Stimulated activated memory B cell treated with anti-CD40 and anti-IgM and Interleukin-4, amounts not matched to agents 10 μg/mL and 1 μg/mL and 100 μg/mL, for 72 hours (primary cell): ENCODE measurements around the gene NDUFS6.
"Not testable (repeated sequence)": the region's sequence is repeated elsewhere in the genome, so short reads cannot be mapped to it uniquely, and the experiment has no call there.

Experiments used
- ATAC-seq: fragments of 150-1000 bp; cut with Tn5 transposase; 2 replicates; pipeline ENCODE4 v1.10.0; 2021
- H3K27ac Mint-ChIP-seq: one replicate; pipeline ENCODE4 v1.8.0; 2022; ENCODE audit warnings: mild to moderate bottlenecking, mixed read lengths
- H3K27me3 Mint-ChIP-seq: one replicate; pipeline ENCODE4 v1.8.0; 2022; ENCODE audit warnings: mixed read lengths
- H3K36me3 Mint-ChIP-seq: one replicate; pipeline ENCODE4 v1.8.0; 2022; ENCODE audit warnings: mixed read lengths
- H3K4me1 Mint-ChIP-seq: one replicate; pipeline ENCODE4 v1.8.0; 2022; ENCODE audit warnings: mixed read lengths
- H3K4me3 Mint-ChIP-seq: one replicate; pipeline ENCODE4 v1.8.0; 2022; ENCODE audit warnings: mild to moderate bottlenecking, moderate library complexity, mixed read lengths
- H3K9me3 Mint-ChIP-seq: one replicate; pipeline ENCODE4 v1.8.0; 2022; ENCODE audit warnings: mixed read lengths

NDUFS6 gene

DNA sequence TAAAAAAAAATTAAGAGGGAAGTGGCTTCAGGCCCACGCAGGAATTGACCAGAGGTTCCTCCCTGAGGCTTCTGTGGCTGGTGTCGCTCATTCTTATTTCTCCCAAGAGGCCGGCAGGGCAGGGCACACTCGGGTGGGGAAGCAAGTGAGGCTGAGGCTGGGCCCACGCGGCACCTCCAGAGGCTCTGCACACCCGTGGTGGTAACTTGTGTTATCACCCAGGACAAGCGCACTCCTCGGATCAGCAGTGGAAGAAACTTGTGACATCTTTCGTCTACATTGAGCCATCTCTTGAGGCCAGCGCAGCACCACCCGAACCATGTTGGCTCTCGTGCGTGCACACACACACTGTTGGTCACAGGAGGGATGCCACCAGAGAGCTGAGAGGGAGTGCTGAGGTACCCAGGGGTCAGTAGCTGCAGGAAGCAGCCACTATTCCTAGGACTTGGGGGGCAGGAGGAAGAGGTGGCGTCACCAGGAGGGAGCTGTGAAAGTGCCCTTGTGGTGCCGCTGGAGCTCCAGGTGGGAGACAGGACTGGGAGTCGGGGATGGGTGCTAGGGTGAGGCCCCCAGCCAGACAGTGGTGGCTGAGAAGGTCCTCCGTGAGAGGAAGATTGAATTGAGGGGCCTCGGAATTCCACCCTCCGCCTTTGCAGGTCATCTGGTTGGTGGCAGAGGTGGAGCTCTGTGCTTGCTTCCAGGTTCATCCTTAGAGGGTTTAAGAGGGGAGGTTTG, 6.4 kb downstream of the NDUFS6 start:
- no peak for ATAC-seq
- H3K27ac Mint-ChIP-seq: no peak overlapping the region
- no peak overlapping the region for H3K4me3 Mint-ChIP-seq
- H3K27me3 Mint-ChIP-seq: no peaks in the 10 kb centered on the region
- peaks cover 68% of the 10 kb centered on the region for H3K36me3 Mint-ChIP-seq
- peaks cover 39% of the 10 kb centered on the region for H3K4me1 Mint-ChIP-seq
- no peaks in the 10 kb centered on the region for H3K9me3 Mint-ChIP-seq

DNA sequence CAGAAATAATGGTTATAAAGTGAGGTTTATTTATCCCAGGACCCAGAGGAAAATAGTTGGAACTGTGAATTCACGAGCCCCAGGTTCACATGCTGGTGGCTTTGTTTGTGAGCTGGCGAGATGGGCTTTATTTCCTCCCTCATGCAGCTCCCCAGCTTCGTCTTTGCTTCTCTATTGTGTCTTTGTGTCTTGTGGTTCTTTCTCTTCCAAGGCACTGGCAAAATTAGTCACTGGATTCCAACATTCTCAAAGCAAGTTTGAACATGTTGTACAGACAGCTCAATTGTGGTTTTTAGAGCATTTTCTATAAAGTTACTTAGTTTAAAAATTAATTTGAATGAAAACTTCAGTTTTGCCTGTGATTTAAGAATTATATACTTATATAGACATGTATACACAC, 7.2 kb downstream of the NDUFS6 start:
- peaks cover 31% of the 10 kb centered on the region for H3K4me1 Mint-ChIP-seq
- no peak for ATAC-seq
- H3K27me3 Mint-ChIP-seq: no peaks in the 10 kb centered on the region
- H3K4me3 Mint-ChIP-seq: no peak overlapping the region
- H3K36me3 Mint-ChIP-seq: peaks cover 62% of the 10 kb centered on the region
- no peak overlapping the region for H3K27ac Mint-ChIP-seq
- H3K9me3 Mint-ChIP-seq: no peaks in the 10 kb centered on the region

DNA sequence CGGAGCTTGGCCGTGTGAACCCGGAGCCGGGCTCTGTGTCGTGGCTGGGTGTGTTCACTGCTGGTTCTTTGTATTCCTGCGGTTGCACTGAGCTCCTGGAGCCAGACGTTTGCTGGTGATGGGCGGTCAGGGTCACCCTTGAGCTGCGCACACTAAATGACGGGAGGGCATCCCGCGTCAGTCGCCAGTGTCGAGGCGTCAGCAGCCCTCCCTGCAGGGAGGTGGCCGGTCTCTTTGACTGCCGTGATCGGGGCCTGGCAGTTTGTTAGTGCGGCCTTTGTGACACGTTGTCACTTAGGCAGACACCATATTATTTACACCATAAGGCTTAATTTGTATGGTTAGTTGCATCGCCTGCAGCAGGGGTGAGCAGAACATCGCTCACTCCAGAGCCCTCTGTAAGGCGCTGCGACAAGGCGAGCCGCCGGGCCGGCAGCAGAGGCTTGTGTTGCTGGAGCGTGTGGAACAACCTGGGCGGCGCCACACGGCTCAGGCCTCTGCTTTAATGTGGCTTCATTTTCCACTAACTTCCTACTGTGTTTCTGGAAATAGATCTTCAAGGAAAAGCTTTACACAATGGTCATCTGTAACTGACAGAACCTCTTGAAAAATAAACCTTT, 8.3 kb downstream of the NDUFS6 start:
- Mint-ChIP-seq H3K4me3 (no peak overlapping the region), H3K27me3 (no peaks in the 10 kb centered on the region), H3K4me1 (peaks cover 21% of the 10 kb centered on the region), H3K9me3 (no peaks in the 10 kb centered on the region), H3K36me3 (peaks cover 63% of the 10 kb centered on the region), H3K27ac (no peak overlapping the region)
- ATAC-seq: no peak

DNA sequence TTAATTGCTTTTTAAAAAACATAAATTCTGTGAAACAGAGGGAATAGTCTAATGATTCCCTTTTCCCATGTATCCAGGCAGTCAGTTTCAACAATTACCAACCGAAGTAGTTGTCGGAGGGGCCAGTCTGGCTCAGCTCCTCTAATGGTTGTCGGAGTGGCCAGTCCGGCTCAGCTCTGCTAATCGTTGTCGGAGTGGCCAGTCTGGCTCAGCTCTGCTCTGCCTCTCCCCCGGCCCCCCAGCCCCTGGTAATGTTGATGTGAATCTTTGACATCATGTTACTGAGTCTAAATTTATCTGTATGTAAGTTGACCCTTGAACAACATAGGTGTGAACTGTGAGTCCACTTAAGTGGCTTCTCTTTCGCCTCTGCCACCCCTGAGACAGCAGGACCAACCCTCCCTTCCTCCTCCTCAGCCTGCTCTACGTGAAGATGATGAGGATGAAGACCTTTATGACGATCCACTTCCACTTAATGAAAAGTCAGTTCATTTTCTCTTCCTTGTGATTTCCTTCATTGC, 9.4 kb downstream of the NDUFS6 start:
- Mint-ChIP-seq H3K4me1 (peaks cover 21% of the 10 kb centered on the region), H3K27me3 (no peaks in the 10 kb centered on the region), H3K36me3 (peaks cover 70% of the 10 kb centered on the region), H3K4me3 (no peak overlapping the region), H3K27ac (no peak overlapping the region), H3K9me3 (no peaks in the 10 kb centered on the region)
- ATAC-seq: no peak

DNA sequence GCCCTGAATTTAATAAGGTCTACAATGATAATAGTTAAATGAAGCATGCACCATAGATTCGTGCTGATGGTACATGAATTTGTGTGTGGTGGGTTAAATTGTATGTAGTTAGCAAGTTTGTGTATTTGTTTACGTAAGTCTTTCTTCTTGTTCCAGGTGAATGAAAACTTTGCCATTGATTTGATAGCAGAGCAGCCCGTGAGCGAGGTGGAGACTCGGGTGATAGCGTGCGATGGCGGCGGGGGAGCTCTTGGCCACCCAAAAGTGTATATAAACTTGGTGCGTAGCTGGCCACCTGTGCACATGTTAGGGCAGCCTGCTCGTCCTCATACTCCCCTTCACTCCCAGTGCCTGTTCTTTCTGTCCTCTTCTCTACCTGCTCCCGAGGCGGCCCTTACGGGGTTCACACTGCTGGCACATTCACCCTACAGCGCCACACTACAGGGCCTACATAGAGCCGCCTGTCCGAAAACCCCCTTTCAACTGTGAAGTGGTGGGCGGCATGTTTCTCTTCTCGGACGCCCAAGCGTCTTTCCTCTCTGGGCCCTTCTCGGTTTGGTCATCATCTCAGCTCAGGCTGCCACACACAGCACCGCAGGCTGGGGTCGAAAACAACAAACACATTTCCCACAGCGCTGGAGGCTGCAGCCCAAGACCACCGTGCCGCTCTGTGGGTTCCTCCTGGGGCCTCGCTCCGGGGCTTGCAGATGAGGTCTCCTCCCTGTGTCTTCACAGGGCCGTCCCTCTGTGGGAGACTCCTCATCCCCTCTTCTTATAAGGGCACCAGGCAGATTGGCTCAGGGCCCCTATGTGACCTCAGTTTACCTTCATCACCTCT, 13.2 kb downstream of the NDUFS6 start:
- no peak for ATAC-seq
- no peaks in the 10 kb centered on the region for H3K27me3 Mint-ChIP-seq
- peaks cover 15% of the 10 kb centered on the region for H3K4me1 Mint-ChIP-seq
- no peak overlapping the region for H3K27ac Mint-ChIP-seq
- H3K36me3 Mint-ChIP-seq: peaks cover 80% of the 10 kb centered on the region
- H3K9me3 Mint-ChIP-seq: no peaks in the 10 kb centered on the region
- H3K4me3 Mint-ChIP-seq: no peak overlapping the region

DNA sequence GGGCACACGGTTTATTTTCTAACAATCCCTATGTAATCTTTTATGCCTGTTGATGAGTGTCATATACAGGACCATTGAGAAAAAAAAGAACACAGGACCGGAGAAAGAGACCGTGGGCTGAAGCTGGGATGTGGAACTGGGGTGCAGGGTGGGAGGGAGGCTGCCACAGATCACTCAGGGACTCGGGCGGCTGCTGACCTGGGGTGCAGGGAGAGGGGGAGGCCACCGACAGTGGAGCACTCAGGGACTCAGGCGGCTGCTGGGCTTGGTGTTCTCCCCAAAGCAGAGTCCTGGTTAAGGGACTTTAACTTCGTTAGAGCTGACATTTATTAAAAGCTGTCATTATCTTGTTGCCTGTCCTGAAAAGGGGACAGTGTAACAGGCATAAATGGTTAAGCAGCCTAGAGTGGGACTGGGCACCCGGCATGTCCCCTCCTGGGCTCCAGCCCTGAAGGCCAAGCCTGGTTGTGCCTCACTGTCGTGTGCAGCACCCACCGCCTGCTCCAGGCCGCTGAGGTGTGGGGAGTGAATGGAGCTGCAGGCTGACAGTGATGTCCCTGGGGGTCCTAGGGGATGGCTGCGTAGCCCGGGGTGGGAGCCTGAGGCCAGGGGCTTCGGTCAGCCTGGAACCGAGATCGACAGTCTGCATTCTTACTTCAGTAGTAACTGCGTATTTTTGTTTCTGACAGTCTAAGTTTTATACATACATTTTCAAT, 14.0 kb downstream of the NDUFS6 start:
- H3K27me3 Mint-ChIP-seq: no peaks in the 10 kb centered on the region
- no peak for ATAC-seq
- H3K4me1 Mint-ChIP-seq: peaks cover 19% of the 10 kb centered on the region
- H3K27ac Mint-ChIP-seq: no peak overlapping the region
- no peaks in the 10 kb centered on the region for H3K9me3 Mint-ChIP-seq
- peaks cover 78% of the 10 kb centered on the region for H3K36me3 Mint-ChIP-seq
- H3K4me3 Mint-ChIP-seq: no peak overlapping the region

DNA sequence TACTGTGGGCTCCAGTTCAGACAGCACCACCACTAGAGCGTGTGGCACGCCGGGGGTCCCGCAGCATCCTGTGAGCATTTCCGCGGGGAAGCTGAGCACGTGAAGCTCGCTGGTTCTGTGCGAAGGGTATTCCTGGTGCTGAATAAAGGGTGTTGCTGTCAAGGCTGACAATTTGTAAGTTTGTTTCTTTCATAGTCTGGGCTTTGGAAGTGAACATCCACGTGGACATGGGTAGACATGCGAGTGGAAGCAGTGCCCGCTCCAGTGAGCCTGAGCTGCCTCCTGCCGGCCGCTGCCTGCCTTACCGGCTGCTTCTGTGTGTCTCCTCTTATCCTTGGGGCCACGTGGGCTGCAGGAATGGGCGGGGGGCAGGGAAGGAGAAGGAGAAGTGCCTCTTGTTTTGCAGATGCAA, 14.7 kb downstream of the NDUFS6 start:
- Mint-ChIP-seq H3K36me3 (peaks cover 85% of the 10 kb centered on the region), H3K27ac (no peak overlapping the region), H3K9me3 (no peaks in the 10 kb centered on the region), H3K27me3 (no peaks in the 10 kb centered on the region), H3K4me3 (no peak overlapping the region), H3K4me1 (peaks cover 19% of the 10 kb centered on the region)
- ATAC-seq: no peak

DNA sequence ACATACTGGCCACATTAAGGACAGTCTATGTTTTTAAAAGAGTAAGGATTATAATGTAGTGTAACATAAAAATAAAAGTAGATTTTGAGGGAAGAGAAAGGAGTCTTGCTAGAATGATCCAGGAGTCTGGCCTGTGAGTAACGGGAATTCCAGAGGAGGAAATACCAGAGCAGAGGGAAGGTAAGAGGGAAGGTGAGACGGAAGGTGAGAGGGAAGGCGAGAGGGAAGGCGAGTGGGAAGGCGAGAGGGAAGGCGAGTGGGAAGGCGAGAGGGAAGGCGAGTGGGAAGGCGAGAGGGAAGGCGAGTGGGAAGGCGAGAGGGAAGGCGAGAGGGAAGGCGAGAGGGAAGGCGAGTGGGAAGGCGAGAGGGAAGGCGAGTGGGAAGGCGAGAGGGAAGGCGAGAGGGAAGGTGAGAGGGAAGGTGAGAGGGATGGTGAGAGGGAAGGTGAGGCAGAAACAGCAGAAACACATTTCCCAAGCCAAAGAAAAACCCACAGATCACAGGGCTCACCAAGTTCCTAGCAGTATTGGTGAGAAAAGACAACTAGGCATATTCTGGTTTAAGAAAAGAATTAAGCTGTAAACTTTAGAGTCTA, 15.4 kb downstream of the NDUFS6 start:
- not testable (repeated sequence) for H3K27me3 Mint-ChIP-seq, ATAC-seq, H3K4me3 Mint-ChIP-seq, H3K27ac Mint-ChIP-seq, H3K9me3 Mint-ChIP-seq
- Mint-ChIP-seq H3K4me1 (peaks cover 18% of the 10 kb centered on the region), H3K36me3 (peaks cover 88% of the 10 kb centered on the region)

DNA sequence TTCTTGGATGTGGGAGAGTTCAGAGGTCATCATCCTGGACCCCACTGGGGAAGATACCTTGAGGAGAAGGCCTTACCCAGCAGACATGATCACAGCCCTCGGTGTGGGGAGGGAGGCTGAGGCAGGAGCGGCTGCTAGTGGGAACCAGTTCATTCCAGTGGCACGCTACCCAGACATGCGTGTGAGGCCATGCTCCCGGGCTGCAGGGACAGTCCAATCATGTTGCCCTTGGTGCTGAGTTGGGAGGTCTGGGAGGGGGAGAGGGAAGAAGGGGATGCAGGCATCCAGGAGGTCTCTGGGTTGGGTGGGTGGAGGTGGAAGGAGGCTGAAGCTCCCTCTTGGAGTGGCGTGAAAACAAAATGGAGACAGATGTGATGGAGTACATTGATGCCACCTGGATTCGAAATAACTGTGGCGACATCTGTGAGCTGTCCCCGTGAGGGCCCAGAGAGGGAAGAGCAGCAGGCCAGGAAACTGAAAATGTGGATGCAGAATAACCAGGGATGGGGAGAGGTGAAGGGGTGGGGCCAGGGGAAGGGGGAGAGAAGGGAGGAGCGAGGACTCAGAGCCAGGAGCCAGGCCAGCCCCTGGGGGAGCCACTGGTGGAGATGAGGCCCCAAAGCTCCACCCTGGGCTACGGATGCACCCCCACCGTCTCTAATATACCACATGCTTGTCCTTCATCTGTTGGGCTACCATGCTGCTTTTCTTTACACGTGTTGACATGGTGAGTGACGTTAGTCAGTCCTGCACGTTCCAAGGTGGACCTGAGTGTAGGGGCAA, 16.2 kb downstream of the NDUFS6 start:
- peaks cover 14% of the 10 kb centered on the region for H3K4me1 Mint-ChIP-seq
- H3K4me3 Mint-ChIP-seq: no peak overlapping the region
- no peak overlapping the region for H3K27ac Mint-ChIP-seq
- H3K36me3 Mint-ChIP-seq: peaks cover 89% of the 10 kb centered on the region
- no peak for ATAC-seq
- peaks cover 6% of the 10 kb centered on the region for H3K9me3 Mint-ChIP-seq
- H3K27me3 Mint-ChIP-seq: no peaks in the 10 kb centered on the region

DNA sequence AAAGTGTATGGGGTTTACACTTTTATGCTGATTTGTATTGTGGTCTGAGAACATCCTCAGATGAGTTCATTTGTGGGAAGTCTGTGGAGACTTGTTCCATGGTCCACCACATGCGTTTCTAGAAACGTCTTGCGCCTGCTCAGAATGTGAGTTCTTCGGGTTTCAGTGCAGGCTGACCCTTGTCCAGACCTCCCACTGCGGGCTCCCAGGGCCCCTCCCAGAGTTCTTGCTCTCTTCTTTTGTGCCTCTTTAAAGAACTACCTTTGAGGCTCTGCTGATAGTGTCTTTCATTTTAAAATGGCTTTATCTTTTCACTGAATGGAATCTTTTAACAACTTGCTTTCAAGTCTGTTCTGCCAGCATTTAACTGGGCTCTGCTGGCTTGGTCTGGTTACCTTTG, 17.6 kb downstream of the NDUFS6 start:
- Mint-ChIP-seq H3K9me3 (peaks cover 6% of the 10 kb centered on the region), H3K4me3 (no peak overlapping the region), H3K27ac (peak overlapping the region; percentile 31), H3K4me1 (peaks cover 14% of the 10 kb centered on the region), H3K36me3 (peaks cover 90% of the 10 kb centered on the region), H3K27me3 (no peaks in the 10 kb centered on the region)
- no peak for ATAC-seq

DNA sequence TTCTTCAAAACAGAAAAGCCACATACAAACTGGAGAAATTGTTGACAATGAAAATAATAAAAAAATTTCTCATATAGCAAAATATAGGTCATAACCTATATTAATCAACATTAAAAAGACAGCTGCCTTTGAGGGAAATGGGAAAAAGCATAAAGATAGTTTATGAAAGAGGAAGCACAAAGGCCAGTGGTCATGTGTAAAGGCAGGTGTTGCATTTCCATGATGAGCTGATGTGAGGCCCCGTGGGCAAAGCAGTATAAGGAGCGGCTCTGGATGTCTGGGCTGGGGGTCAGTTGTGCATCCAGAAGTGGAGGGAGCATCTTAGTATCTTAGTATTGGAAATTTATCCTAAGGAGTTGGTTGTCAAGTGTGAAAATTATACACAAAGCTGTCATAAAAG, 18.3 kb downstream of the NDUFS6 start:
- Mint-ChIP-seq H3K4me1 (peaks cover 14% of the 10 kb centered on the region), H3K27ac (peak overlapping the region; percentile 31), H3K9me3 (peaks cover 6% of the 10 kb centered on the region), H3K27me3 (no peaks in the 10 kb centered on the region), H3K4me3 (no peak overlapping the region), H3K36me3 (peaks cover 89% of the 10 kb centered on the region)
- peak; percentile 48 for ATAC-seq

DNA sequence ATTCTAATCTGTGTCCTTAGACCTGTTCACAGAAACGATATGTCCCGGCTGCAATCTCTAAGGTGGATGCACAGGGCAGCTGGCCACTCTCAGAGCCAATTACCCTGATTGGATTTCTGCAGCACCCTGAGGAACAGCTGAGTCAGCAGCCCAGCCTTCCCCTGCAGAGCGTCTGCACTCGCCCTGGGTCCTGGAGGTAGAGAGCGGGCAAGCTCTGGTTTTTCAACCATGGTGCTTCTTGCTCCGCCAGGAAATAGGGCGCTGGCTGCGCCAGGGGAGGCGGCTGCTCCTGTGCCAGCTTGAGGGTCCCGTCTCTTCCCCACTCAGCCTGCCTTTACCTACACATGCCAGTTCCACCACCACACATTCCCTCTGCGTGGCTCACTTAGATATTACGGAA, 19.2 kb downstream of the NDUFS6 start:
- peaks cover 6% of the 10 kb centered on the region for H3K9me3 Mint-ChIP-seq
- H3K4me3 Mint-ChIP-seq: no peak overlapping the region
- no peak for ATAC-seq
- H3K4me1 Mint-ChIP-seq: peaks cover 14% of the 10 kb centered on the region
- peaks cover 80% of the 10 kb centered on the region for H3K36me3 Mint-ChIP-seq
- no peaks in the 10 kb centered on the region for H3K27me3 Mint-ChIP-seq
- no peak overlapping the region for H3K27ac Mint-ChIP-seq

DNA sequence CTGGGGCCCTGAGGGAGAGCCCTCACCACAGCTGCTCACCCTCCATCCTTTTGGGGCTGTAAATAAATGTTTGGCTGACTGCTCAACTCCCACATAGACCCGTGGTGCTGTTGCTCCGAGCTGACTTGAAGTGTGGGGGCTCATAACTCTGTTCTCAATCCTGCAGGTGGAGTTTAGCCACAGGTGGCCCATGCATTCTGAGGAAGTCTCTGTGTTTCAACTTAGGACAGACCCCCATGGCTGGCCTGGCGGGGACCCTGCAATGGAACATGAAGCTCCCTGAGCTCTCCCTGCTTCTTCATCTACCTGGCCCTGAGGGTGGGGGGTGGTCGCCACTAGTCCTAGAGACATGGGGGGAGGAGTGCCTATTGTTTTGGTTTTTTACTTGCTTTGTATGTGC, 19.7 kb downstream of the NDUFS6 start:
- peaks cover 14% of the 10 kb centered on the region for H3K4me1 Mint-ChIP-seq
- H3K27me3 Mint-ChIP-seq: no peaks in the 10 kb centered on the region
- peaks cover 74% of the 10 kb centered on the region for H3K36me3 Mint-ChIP-seq
- no peak overlapping the region for H3K27ac Mint-ChIP-seq
- H3K9me3 Mint-ChIP-seq: peaks cover 6% of the 10 kb centered on the region
- no peak overlapping the region for H3K4me3 Mint-ChIP-seq
- ATAC-seq: no peak

DNA sequence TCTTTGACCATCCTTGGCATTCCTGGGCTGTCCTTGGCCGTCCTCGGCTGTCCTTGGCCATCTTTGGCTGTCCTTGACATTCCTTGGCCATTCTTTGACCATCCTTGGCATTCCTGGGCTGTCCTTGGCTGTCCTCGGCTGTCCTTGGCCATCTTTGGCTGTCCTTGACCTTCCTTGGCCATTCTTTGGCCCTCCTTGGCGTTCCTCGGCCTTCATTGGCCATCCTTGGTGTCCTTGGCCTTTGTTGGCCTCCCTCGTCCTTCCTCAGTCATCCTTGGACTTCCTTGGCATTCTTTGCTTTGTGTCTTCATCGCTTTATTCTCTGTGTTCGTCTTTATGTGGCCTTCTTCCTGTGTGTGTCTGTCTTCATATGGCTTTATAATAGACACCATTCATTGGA, 20.7 kb downstream of the NDUFS6 start:
- H3K36me3 Mint-ChIP-seq: peaks cover 68% of the 10 kb centered on the region
- H3K4me1 Mint-ChIP-seq: peaks cover 14% of the 10 kb centered on the region
- H3K27ac Mint-ChIP-seq: no peak overlapping the region
- no peak overlapping the region for H3K4me3 Mint-ChIP-seq
- H3K9me3 Mint-ChIP-seq: peaks cover 6% of the 10 kb centered on the region
- no peaks in the 10 kb centered on the region for H3K27me3 Mint-ChIP-seq
- no peak for ATAC-seq
